Muscle of back (tissue), 10 donors: ENCODE data around the gene KIF14. TPM values are rescaled to one million over a fixed set of nuclear protein-coding genes. Genes with fewer than 3 reads are reported as not detected.

Source experiments
- polyA plus RNA-seq, 10 donors: library from polyadenylated mRNA; unstranded; fragments of 120-200 nt; gene quantifications; one replicate each; pipeline ENCODE4 v1.2.1, GENCODE V29; 2013; ENCODE audit not compliant: insufficient read length in 10 of 10

The KIF14 gene
- polyA plus RNA-seq, 10 donors: 2.3 to 5.3 (median 3.3) TPM

Other genes with a start within 250 kb of the KIF14 start
- 10 to 100 TPM; 11.3 to 16.2 (median 13.1) TPM for gene ZNF281, start 210.7 kb downstream of the KIF14 start, polyA plus RNA-seq
- gene DDX59, start 49.2 kb upstream of the KIF14 start, polyA plus RNA-seq: 10 to 100 TPM; 14.4 to 25.7 (median 19.6) TPM
- 10 to 100 TPM; 18.3 to 25.6 (median 21.7) TPM for gene CAMSAP2, start 118.1 kb upstream of the KIF14 start, polyA plus RNA-seq